DND-41 (cell line): ENCODE measurements around the gene PDE7B.

ENCODE experiments used
- ATAC-seq: fragments of 200-7000 bp; cut with Tn5 transposase; 3 replicates; pipeline ENCODE4 v1.9.1; 2021; ENCODE audit warnings: low read depth; ENCODE audit not compliant: insufficient read depth
- DNase-seq: peaks from one replicate; pipeline ENCODE4 v3.0.0-alpha.2; 2020
- H2AFZ ChIP-seq: 2 replicates; pipeline ENCODE4 v1.6.0; 2012; ENCODE audit warnings: low read depth, low read length
- H3K27ac ChIP-seq: 2 replicates; pipeline ENCODE4 v1.5.1; 2012; ENCODE audit warnings: low read length, inconsistent platforms
- H3K27me3 ChIP-seq: fragments of 200-600 bp; sonication (generic); 2 replicates; pipeline ENCODE4 v1.6.0; 2012; ENCODE audit warnings: low read length, mild to moderate bottlenecking, inconsistent platforms; ENCODE audit not compliant: insufficient read depth, poor library complexity
- H3K36me3 ChIP-seq: 2 replicates; pipeline ENCODE4 v1.5.1; 2012; ENCODE audit warnings: low read length, inconsistent platforms; ENCODE audit not compliant: insufficient read depth
- H3K4me1 ChIP-seq: 2 replicates; pipeline ENCODE4 v1.5.1; 2012; ENCODE audit warnings: mild to moderate bottlenecking, low read length; ENCODE audit not compliant: insufficient read depth
- H3K4me2 ChIP-seq: 2 replicates; pipeline ENCODE4 v1.6.0; 2012; ENCODE audit warnings: mild to moderate bottlenecking, moderate library complexity, low read length, inconsistent platforms; ENCODE audit not compliant: insufficient read depth
- H3K4me3 ChIP-seq, 2 experiments: fragments of 200-600 bp in 1 of 2; shearing (Covaris generic) in 1 of 2; 2 replicates each; pipeline ENCODE4 v1.5.1; 2012 to 2016; ENCODE audit warnings: inconsistent platforms in 2 of 2, low read length in 2 of 2, mild to moderate bottlenecking in 2 of 2, low read depth in 1 of 2, moderate library complexity in 1 of 2
- H3K79me2 ChIP-seq: 2 replicates; pipeline ENCODE4 v1.6.0; 2012; ENCODE audit warnings: low read length, inconsistent platforms; ENCODE audit not compliant: insufficient read depth
- H3K9ac ChIP-seq: 2 replicates; pipeline ENCODE4 v1.6.0; 2012; ENCODE audit warnings: low read depth, mild to moderate bottlenecking, inconsistent platforms, low read length, moderate library complexity
- H3K9me3 ChIP-seq: 2 replicates; pipeline ENCODE4 v1.5.1; 2012; ENCODE audit warnings: low read length, moderate library complexity, mild to moderate bottlenecking, inconsistent platforms; ENCODE audit not compliant: insufficient read depth, severe bottlenecking
- H4K20me1 ChIP-seq: 2 replicates; pipeline ENCODE4 v1.6.0; 2012; ENCODE audit warnings: low read length; ENCODE audit not compliant: insufficient read depth
- EZH2 ChIP-seq: IDR thresholded peaks from 3 replicates; pipeline ENCODE4 v1.6.1; 2012; ENCODE audit warnings: borderline replicate concordance, low read depth, mild to moderate bottlenecking, moderate library complexity, low read length, inconsistent platforms; ENCODE audit not compliant: severe bottlenecking
- TF ChIP-seq, protein P1 (sequence below): IDR thresholded peaks from 2 replicates; pipeline ENCODE4 v1.5.1; 2012; ENCODE audit warnings: borderline replicate concordance, low read length, moderate library complexity, mild to moderate bottlenecking; ENCODE audit not compliant: poor library complexity, severe bottlenecking; ENCODE audit errors: extremely low read depth

PDE7B gene

DNA sequence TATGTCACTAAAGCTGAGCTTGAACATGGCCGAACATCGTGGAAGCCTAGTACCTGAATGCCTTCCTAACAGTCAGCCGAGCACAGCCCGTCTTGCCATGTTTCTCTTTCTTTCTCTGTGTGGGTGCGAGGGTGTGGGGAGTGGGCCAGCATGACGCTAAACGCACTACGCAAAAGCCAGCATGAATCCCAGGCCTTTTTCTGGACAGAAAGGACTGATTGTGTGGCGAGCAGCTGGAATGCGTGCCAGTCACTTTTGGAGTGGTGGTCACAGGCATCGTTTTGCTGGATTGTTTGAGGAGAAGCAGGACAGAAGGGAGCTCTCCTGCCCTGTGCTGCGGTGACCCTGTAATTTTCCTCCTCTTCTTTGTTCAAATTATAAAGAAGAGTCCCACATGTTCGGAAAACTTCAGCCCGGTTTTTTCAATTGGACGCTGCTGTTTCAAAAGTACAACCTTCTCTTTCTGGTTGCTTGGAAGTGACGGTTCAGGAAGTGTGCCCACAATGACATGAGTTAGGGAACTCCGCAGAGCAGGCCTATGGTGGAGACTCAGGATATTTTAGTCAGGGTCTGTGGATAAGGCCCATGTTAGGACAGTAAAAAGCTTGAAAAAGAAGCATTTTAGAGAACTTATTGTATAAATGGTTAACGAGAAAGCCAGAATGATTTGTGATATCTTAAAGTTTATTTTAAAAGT lies 54.3 kb downstream of the PDE7B start:
- H3K9me3 ChIP-seq = no peaks in the 10 kb centered on the region
- peaks cover 20% of the 10 kb centered on the region for H3K27me3 ChIP-seq
- DNase-seq = no peak
- no peak overlapping the region for H3K4me2 ChIP-seq
- no peak overlapping the region for H3K4me3 ChIP-seq
- no peak overlapping the region for H3K9ac ChIP-seq
- H3K79me2 ChIP-seq = no peaks in the 10 kb centered on the region
- no peaks in the 10 kb centered on the region; the same call in 1 of the 2 replicates for H3K4me1 ChIP-seq
- H2AFZ ChIP-seq = no peak overlapping the region
- H3K27ac ChIP-seq = no peak overlapping the region
- no peaks in the 10 kb centered on the region for H3K36me3 ChIP-seq
- ATAC-seq = no peak
- TF ChIP-seq, protein P1, sequence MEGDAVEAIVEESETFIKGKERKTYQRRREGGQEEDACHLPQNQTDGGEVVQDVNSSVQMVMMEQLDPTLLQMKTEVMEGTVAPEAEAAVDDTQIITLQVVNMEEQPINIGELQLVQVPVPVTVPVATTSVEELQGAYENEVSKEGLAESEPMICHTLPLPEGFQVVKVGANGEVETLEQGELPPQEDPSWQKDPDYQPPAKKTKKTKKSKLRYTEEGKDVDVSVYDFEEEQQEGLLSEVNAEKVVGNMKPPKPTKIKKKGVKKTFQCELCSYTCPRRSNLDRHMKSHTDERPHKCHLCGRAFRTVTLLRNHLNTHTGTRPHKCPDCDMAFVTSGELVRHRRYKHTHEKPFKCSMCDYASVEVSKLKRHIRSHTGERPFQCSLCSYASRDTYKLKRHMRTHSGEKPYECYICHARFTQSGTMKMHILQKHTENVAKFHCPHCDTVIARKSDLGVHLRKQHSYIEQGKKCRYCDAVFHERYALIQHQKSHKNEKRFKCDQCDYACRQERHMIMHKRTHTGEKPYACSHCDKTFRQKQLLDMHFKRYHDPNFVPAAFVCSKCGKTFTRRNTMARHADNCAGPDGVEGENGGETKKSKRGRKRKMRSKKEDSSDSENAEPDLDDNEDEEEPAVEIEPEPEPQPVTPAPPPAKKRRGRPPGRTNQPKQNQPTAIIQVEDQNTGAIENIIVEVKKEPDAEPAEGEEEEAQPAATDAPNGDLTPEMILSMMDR = no peak
- TF ChIP-seq EZH2 = no peak
- H4K20me1 ChIP-seq = no peaks in the 10 kb centered on the region

DNA sequence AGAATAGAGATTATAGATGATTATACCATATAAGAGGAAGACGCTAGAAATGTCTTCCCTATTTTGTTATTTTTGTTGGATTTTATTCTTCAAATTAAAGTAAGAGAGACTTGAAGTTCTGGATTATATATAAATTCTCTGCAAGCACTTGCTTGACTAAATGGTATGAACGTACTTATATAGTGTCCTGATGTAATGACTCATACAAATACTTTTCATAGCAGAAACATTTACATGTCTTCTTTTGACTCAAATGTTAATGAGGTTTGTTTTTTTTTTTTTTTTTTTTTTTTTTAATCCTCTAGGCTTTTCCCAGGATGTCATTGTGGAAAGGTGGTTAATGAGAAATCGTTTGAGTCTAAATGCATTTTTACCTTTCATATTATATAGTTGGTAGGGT lies 55.0 kb downstream of the PDE7B start:
- H3K27ac ChIP-seq = no peak overlapping the region
- no peak for DNase-seq
- ATAC-seq = no peak
- no peaks in the 10 kb centered on the region for H3K9me3 ChIP-seq
- H4K20me1 ChIP-seq = no peaks in the 10 kb centered on the region
- no peaks in the 10 kb centered on the region for H3K36me3 ChIP-seq
- no peaks in the 10 kb centered on the region for H3K79me2 ChIP-seq
- no peaks in the 10 kb centered on the region; the same call in 1 of the 2 replicates for H3K4me1 ChIP-seq
- H3K27me3 ChIP-seq = peaks cover 20% of the 10 kb centered on the region
- no peak overlapping the region for H3K4me3 ChIP-seq
- no peak overlapping the region for H3K9ac ChIP-seq
- TF ChIP-seq, protein P1 = no peak
- no peak for TF ChIP-seq EZH2
- H3K4me2 ChIP-seq = no peak overlapping the region
- H2AFZ ChIP-seq = no peak overlapping the region

DNA sequence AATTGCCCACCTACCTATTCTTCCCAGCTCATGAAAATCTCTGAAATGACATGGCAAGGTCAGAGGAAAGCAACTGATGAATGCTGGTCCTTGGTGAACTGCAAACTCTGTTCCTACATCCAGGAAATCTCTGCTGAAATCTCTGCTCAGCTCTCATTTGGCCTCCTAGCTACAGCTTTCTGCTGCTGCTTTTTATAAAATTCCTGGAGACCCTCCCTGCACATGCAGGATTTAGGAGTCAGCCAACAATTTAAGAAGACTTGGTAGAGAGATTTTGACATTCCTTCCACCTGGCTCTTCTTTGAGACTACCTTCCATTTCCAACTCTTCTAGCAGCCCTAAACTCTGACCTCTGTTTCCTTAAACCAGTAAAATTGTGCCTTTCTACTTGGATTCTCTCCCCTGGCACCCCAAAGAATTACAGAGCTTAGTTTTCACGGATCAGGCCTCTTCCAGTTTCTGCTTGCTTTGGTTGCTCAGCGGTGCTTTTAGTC lies 55.5 kb downstream of the PDE7B start:
- Histone ChIP-seq H2AFZ (no peak overlapping the region), H3K9ac (no peak overlapping the region), H3K27ac (no peak overlapping the region), H3K4me1 (no peaks in the 10 kb centered on the region; the same call in 1 of the 2 replicates), H3K4me2 (no peak overlapping the region), H3K4me3 (no peak overlapping the region), H3K79me2 (no peaks in the 10 kb centered on the region), H3K27me3 (peaks cover 19% of the 10 kb centered on the region), H4K20me1 (no peaks in the 10 kb centered on the region), H3K9me3 (no peaks in the 10 kb centered on the region), H3K36me3 (no peaks in the 10 kb centered on the region)
- DNase-seq = no peak
- ATAC-seq = no peak
- TF ChIP-seq EZH2 = no peak
- TF ChIP-seq, protein P1 = no peak
